Ascending aorta (tissue), 2 donors: Measurements from ENCODE around the gene PFKP. TPM values are rescaled to one million over a fixed set of nuclear protein-coding genes. Genes with fewer than 3 reads are reported as not detected.

Source experiments
- DNase-seq, 2 donors: peaks; one replicate each; pipeline ENCODE4 v3.0.0-alpha.2; 2019; ENCODE audit warnings: low spot score in 2 of 2
- H3K27ac ChIP-seq, 2 donors: fragments of 200-600 bp; sonication (generic); one replicate each; pipeline ENCODE4 v1.5.1; 2016 to 2017; ENCODE audit warnings: mild to moderate bottlenecking in 1 of 2
- H3K27me3 ChIP-seq: fragments of 200-600 bp; sonication (generic); one replicate; pipeline ENCODE4 v1.5.1; 2017
- H3K36me3 ChIP-seq, 2 donors: fragments of 200-600 bp; sonication (generic); one replicate each; pipeline ENCODE4 v1.5.1; 2016
- H3K4me1 ChIP-seq, 2 donors: fragments of 200-600 bp; sonication (generic); one replicate each; pipeline ENCODE4 v1.5.1; 2016 to 2017; ENCODE audit warnings: mild to moderate bottlenecking in 1 of 2
- H3K4me3 ChIP-seq, 2 donors: fragments of 200-600 bp; sonication (generic); one replicate each; pipeline ENCODE4 v1.5.1; 2016 to 2017; ENCODE audit warnings: mild to moderate bottlenecking in 1 of 2
- H3K9me3 ChIP-seq, 2 donors: fragments of 200-600 bp; sonication (generic); one replicate each; pipeline ENCODE4 v1.5.1; 2016
- intact Hi-C: fragments of 100-400 bp; cut with DNase I; formaldehyde crosslinking; loops from one replicate; pipeline ENCODE4 v1.15.1; 2023
- total RNA-seq: library from RNA; depleted of rRNA; stranded (reverse); fragments of >200 nt; gene quantifications from one replicate; pipeline ENCODE4 v1.1.0, GENCODE V29; 2016
- TF ChIP-seq, protein P1 (sequence below), 3 experiments: fragments of 200-600 bp in 2 of 3; fragments of 450-650 bp in 1 of 3; sonication (generic) in 2 of 3; IDR thresholded peaks; one replicate each; pipeline ENCODE4 v1.5.1; 2016 to 2019; ENCODE audit warnings: antibody characterized with exemption in 3 of 3, mild to moderate bottlenecking in 1 of 3, moderate library complexity in 1 of 3

The PFKP gene
- total RNA-seq, 1 donor from 2014 or later: 197 TPM

DNA sequence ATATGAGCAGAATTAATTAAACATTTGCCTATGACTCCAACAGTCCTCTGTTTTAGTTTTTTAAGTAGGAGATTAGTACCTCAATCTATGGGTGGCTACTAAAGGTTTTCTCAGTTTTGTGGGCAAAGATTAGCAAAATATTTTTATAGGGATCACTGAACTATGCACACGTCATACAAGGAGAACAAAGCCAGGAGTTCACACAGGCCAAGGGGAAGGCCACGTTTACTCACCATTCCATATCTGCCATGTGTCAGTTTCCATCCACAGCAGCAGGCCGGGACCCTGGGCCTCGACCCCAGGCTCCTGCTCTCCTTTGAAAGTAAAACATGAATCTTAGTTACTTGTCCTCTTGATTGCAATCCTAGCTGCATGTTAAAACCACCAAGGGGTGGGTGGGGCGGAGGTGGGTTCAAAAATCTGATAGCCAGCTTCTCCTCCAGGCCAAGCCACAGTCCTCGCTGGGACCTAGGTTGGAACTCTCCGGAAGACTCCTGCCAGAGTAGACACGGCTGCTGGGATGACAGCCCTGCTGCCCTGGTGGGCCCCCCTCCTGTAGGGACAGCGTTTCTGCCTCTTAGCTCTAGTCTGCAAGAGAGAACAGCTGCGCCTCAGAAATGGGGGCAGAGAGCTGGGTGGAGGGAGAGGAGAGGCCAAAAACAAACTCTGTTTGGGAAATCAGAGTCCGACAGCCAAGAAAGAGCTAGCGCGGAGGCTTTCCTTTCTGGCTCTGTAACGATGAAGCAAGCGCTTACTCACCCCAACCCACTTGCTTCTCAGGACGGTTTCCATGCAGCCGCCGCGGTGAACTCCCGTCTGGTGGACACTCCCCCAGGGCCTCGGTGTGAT is 69.6 kb downstream of the PFKP start:
- TF ChIP-seq, protein P1, sequence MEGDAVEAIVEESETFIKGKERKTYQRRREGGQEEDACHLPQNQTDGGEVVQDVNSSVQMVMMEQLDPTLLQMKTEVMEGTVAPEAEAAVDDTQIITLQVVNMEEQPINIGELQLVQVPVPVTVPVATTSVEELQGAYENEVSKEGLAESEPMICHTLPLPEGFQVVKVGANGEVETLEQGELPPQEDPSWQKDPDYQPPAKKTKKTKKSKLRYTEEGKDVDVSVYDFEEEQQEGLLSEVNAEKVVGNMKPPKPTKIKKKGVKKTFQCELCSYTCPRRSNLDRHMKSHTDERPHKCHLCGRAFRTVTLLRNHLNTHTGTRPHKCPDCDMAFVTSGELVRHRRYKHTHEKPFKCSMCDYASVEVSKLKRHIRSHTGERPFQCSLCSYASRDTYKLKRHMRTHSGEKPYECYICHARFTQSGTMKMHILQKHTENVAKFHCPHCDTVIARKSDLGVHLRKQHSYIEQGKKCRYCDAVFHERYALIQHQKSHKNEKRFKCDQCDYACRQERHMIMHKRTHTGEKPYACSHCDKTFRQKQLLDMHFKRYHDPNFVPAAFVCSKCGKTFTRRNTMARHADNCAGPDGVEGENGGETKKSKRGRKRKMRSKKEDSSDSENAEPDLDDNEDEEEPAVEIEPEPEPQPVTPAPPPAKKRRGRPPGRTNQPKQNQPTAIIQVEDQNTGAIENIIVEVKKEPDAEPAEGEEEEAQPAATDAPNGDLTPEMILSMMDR (IDR thresholded peaks at IDR 0.05): peak in 1 of 3 experiments; percentile 7
- Histone ChIP-seq H3K4me3 (peak overlapping the region in 1 of 2 donors; percentile 31), H3K27me3 (no peaks in the 10 kb centered on the region), H3K27ac (peak overlapping the region; percentile 59 to 82), H3K9me3 (no peaks in the 10 kb centered on the region), H3K4me1 (peaks cover 0 to 30% of the 10 kb centered on the region in 2 donors), H3K36me3 (peaks cover 50 to 95% of the 10 kb centered on the region in 2 donors)
- peak; percentile 62 to 89 for DNase-seq
- intact Hi-C loops: no loop called here

DNA sequence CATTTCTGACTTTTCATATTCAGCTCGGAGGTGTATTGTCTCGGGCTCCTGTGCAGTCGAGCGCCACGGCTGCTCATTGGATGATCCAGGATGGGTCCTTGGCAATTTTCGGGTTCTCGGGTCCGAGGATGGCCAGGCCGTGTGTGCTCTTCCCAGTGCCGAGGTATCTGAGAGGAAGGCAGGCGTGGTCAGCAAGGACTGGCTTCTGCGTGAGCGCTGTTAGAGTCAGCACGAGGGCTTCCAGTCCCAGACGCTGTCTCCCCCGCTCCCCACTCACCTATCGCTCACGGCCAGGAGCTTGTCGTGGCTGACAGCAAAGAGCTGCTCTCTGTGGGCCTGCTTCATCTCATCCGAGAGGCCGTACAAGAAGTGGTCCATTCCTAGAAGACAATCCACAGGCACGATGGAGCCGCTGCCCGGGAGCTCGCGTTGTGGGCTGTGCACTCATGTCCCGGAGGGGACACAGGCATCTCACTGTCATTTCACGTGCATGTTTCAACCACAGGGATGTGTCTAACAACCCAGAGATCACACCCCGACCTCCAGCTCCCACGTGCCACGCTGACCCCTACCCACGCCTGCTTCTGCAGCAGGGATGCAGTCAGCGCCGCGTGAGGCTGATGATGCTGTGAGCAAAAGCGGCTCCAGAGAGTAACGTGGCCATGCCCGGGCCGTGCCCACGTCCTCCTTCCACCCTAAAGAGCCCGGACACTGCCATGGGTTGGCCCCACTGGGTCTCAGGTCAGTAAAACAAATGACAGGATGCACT is 70.8 kb downstream of the PFKP start:
- TF ChIP-seq, protein P1 (IDR thresholded peaks at IDR 0.05): no peak
- Histone ChIP-seq H3K36me3 (peaks cover 52 to 95% of the 10 kb centered on the region in 2 donors), H3K27me3 (no peaks in the 10 kb centered on the region), H3K9me3 (no peaks in the 10 kb centered on the region), H3K27ac (peak overlapping the region; percentile 13 to 82), H3K4me3 (no peak overlapping the region), H3K4me1 (peaks cover 0 to 30% of the 10 kb centered on the region in 2 donors)
- DNase-seq: no peak
- intact Hi-C loops: no loop called here

DNA sequence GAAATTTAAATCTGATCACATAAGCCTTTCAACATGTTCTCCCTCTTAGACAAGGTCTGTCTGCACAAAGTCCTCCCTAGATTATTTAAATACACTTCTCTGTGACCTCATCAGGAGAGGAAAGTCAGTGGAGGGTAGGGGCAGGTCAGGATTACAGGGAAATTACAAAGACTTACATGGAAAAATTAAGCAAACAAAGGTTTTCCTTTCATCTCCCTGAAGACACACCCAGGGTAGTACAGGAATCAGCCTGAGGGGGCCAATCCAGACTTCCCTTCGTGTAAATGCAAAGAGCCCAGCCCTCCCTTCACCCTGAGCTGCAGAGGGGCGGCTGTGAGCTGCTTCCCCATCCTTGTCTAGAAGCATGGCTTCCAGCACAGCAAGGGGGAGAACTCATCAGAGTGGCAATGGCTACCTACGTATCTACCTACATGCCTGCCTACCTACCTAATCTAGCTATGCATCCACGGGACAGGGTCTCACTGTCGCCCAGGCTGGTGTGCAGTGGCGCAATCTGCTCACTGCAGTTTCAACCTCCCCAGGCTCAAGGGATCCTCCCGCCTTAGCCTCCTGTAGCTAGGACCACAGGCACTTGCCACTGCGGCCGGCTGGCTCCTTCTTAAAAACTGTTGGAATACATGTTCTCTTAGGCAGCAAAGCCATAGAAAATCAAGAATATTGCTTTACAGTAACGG is 72.0 kb downstream of the PFKP start:
- Histone ChIP-seq H3K36me3 (peaks cover 54 to 95% of the 10 kb centered on the region in 2 donors), H3K27ac (peak overlapping the region; percentile 6 to 38)

DNA sequence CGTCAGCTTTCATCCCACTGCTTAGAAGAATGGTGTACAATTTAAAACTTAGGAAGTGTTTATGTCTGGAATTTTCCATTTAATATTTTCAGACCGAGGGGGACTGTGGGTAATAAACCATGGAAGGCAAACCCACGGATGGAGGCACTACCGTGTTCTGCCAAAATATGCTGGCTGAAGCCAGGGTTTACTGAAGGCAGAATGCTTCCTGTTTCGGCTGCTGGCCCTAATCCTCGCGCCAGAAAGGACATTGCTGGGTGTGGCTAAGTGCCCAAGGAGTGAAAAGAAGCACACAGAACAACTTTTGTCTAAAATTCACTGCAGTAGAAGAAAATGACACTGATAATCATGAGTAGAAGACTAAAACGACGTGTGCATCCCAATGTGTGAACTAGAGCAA is 72.9 kb downstream of the PFKP start:
- intact Hi-C loops: no loop called here
- Histone ChIP-seq H3K27ac (peak overlapping the region; percentile 6 to 38), H3K4me3 (no peak overlapping the region), H3K27me3 (no peaks in the 10 kb centered on the region), H3K9me3 (no peaks in the 10 kb centered on the region), H3K36me3 (peaks cover 57 to 95% of the 10 kb centered on the region in 2 donors), H3K4me1 (peaks cover 0 to 30% of the 10 kb centered on the region in 2 donors)
- no peak for DNase-seq
- TF ChIP-seq, protein P1 (IDR thresholded peaks at IDR 0.05): no peak

More for the DNA sequence above, 72.0 kb downstream of the PFKP start:
- TF ChIP-seq, protein P1 (IDR thresholded peaks at IDR 0.05): no peak
- DNase-seq: no peak
- intact Hi-C loops: no loop called here
- Histone ChIP-seq H3K4me1 (peaks cover 0 to 30% of the 10 kb centered on the region in 2 donors), H3K9me3 (no peaks in the 10 kb centered on the region), H3K27me3 (no peaks in the 10 kb centered on the region), H3K4me3 (no peak overlapping the region)

DNA sequence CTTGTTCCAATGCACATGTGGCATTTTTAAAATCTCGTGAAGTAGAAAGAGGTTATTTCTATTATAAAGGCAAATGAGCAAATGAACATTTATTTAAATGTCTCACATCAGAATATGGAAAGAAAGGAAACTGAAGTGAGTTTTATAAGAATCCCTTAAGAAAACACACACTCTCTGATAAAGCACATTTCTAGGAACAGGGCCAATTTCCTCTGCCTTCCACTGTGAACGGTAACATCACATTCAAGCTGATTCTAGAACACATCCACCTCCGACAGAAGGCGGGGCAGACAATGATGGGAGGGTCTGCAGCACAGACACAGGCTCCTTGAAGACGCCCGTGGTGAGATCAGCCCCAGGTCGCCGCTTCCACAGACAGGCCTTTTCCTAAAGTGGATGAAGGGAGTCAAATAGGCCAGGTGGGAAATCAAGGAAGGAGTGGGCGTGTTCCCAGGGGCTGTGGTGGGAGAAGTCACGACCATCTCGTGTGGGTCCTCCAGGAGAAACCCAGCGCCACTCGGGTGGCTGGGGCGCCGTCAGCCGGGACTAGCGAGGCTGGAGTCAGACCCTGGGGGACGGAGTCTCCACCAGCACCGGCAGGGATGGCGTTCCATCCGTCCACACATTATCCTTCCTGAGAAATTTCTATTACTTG is 74.1 kb downstream of the PFKP start:
- TF ChIP-seq, protein P1 (IDR thresholded peaks at IDR 0.05): no peak
- intact Hi-C loops: no loop called here
- DNase-seq: no peak
- Histone ChIP-seq H3K27me3 (no peaks in the 10 kb centered on the region), H3K9me3 (no peaks in the 10 kb centered on the region), H3K4me1 (peaks cover 0 to 23% of the 10 kb centered on the region in 2 donors), H3K4me3 (no peak overlapping the region), H3K36me3 (peaks cover 69 to 95% of the 10 kb centered on the region in 2 donors), H3K27ac (no peak overlapping the region)
